HCT116 (cell line): ENCODE results near the gene TM9SF1. TPM values are rescaled to one million over a fixed set of nuclear protein-coding genes. Genes with fewer than 3 reads are reported as not detected.

ENCODE experiments used
- ATAC-seq: fragments of 200-7000 bp; cut with Tn5 transposase; 2 replicates; pipeline ENCODE4 v1.9.1; 2020; ENCODE audit warnings: mild to moderate bottlenecking, moderate library complexity
- BruUV-seq: library from RNA; stranded (reverse); fragments of 400-500 nt; replicated peaks from 2 replicates; lab custom pipeline; 2021; lab: Mats Ljungman, UMichigan
- CTCF ChIA-PET: fragments of 300-600 bp; sonication (Branson Sonifier 250); formaldehyde crosslinking; loops from one replicate; lab custom pipeline; 2021; ENCODE audit warnings: antibody characterized with exemption; lab: Charles Lee
- POLR2A ChIA-PET: fragments of 300-600, 350-600 bp; sonication (Branson Sonifier 250); formaldehyde crosslinking; loops from one replicate; lab custom pipeline; 2021; ENCODE audit warnings: antibody characterized with exemption; lab: Charles Lee
- RAD21 ChIA-PET, 2 experiments: fragments of 300-600 bp; sonication (Branson Sonifier 250); formaldehyde crosslinking; loops; one replicate each; lab custom pipeline; 2023; ENCODE audit warnings: low total read pairs in 2 of 2; ENCODE audit not compliant: uncharacterized antibody in 2 of 2, unreplicated experiment in 2 of 2, low non-redundant PET in 1 of 2; lab: Charles Lee
- DNase-seq: peaks from one replicate; pipeline ENCODE4 v3.0.0-alpha.2; 2010; ENCODE audit warnings: low read depth, low spot score
- H2AFZ ChIP-seq: fragments of 200-600 bp; shearing (Covaris generic), sonication (generic); 2 replicates; pipeline ENCODE4 v1.6.1; 2017; ENCODE audit warnings: low read depth, mixed run types, mixed read lengths, antibody characterized with exemption, low read length; ENCODE audit not compliant: poor library complexity, severe bottlenecking
- H3K27ac ChIP-seq: 2 replicates; pipeline ENCODE4 v1.5.1; 2012; ENCODE audit warnings: low read depth, low read length
- H3K27me3 ChIP-seq: fragments of 200-600 bp; sonication (generic); 2 replicates; pipeline ENCODE4 v1.6.1; 2016; ENCODE audit warnings: mixed run types, low read length, mixed read lengths; ENCODE audit not compliant: insufficient read depth
- H3K36me3 ChIP-seq, 2 experiments: fragments of 200-500 bp in 1 of 2; fragments of 200-600 bp in 1 of 2; sonication (Bioruptor generic) in 1 of 2; sonication (generic) in 1 of 2; 2 replicates each; pipeline versions ENCODE4 v1.5.1 to v1.6.1; 2014 to 2016; ENCODE audit warnings: low read length in 2 of 2, inconsistent platforms in 1 of 2, mixed read lengths in 1 of 2, mixed run types in 1 of 2; ENCODE audit not compliant: insufficient read depth in 2 of 2, control insufficient read depth in 1 of 2
- H3K4me1 ChIP-seq, 2 experiments: fragments of 200-600 bp in 1 of 2; sonication (generic) in 1 of 2; 2 replicates each; pipeline versions ENCODE4 v1.5.1 to v1.6.1; 2012 to 2017; ENCODE audit warnings: low read length in 2 of 2, inconsistent platforms in 1 of 2, mild to moderate bottlenecking in 1 of 2, mixed read lengths in 1 of 2, mixed run types in 1 of 2, moderate library complexity in 1 of 2; ENCODE audit not compliant: insufficient read depth in 2 of 2, control insufficient read depth in 1 of 2
- H3K4me2 ChIP-seq: fragments of 200-600 bp; sonication (generic); 2 replicates; pipeline ENCODE4 v1.6.1; 2017; ENCODE audit warnings: mixed run types, low read length, mixed read lengths
- H3K4me3 ChIP-seq, 2 experiments: fragments of 200-600 bp in 1 of 2; sonication (generic) in 1 of 2; replicated peaks in 1 of 2; 2 replicates each; pipeline ENCODE4 v1.5.1; 2011 to 2016; ENCODE audit warnings: low read length in 2 of 2, control low read depth in 1 of 2, low read depth in 1 of 2, mild to moderate bottlenecking in 1 of 2, mixed read lengths in 1 of 2, mixed run types in 1 of 2
- H3K79me2 ChIP-seq: fragments of 200-600 bp; sonication (generic); 2 replicates; pipeline ENCODE4 v1.6.1; 2017; ENCODE audit warnings: mild to moderate bottlenecking, mixed run types, low read length, moderate library complexity, mixed read lengths; ENCODE audit not compliant: insufficient read depth
- H3K9ac ChIP-seq: fragments of 200-600 bp; sonication (generic); 2 replicates; pipeline ENCODE4 v1.6.1; 2016; ENCODE audit warnings: low read length, mixed read lengths
- H3K9me2 ChIP-seq: fragments of 200-600 bp; sonication (generic), shearing (Covaris generic); 2 replicates; pipeline ENCODE4 v1.6.1; 2017; ENCODE audit warnings: mixed run types, mild to moderate bottlenecking, moderate library complexity; ENCODE audit not compliant: insufficient read depth
- H3K9me3 ChIP-seq, 2 experiments: fragments of 200-500 bp in 1 of 2; fragments of 200-600 bp in 1 of 2; sonication (Bioruptor generic) in 1 of 2; sonication (generic) in 1 of 2; 2 replicates each; pipeline ENCODE4 v1.6.1; 2014 to 2017; ENCODE audit warnings: low read length in 2 of 2, mixed read lengths in 2 of 2, inconsistent platforms in 1 of 2, low read depth in 1 of 2, mild to moderate bottlenecking in 1 of 2, mixed run types in 1 of 2, moderate library complexity in 1 of 2; ENCODE audit not compliant: control insufficient read depth in 1 of 2, insufficient read depth in 1 of 2
- H4K20me1 ChIP-seq: fragments of 200-600 bp; sonication (generic), shearing (Covaris generic); 2 replicates; pipeline ENCODE4 v1.6.1; 2017; ENCODE audit warnings: mixed run types, mild to moderate bottlenecking, moderate library complexity; ENCODE audit not compliant: insufficient read depth
- CBX3 ChIP-seq: IDR thresholded peaks from 2 replicates; pipeline ENCODE4 v1.6.1; 2012; ENCODE audit warnings: low read depth
- EZH2 ChIP-seq: fragments of 200-600 bp; sonication (generic); IDR thresholded peaks from 2 replicates; pipeline ENCODE4 v1.6.1; 2017; ENCODE audit warnings: antibody characterized with exemption, mixed run types
- EZH2phosphoT487 ChIP-seq: fragments of 200-600 bp; IDR thresholded peaks from 2 replicates; pipeline ENCODE4 v1.6.1; 2018; ENCODE audit warnings: antibody characterized with exemption, borderline replicate concordance
- FOSL1 ChIP-seq: IDR thresholded peaks from 2 replicates; pipeline ENCODE4 v1.6.1; 2012; ENCODE audit warnings: low read depth
- POLR2A ChIP-seq: IDR thresholded peaks from 2 replicates; pipeline ENCODE4 v1.7.0; 2011; ENCODE audit warnings: borderline replicate concordance; ENCODE audit not compliant: insufficient read depth, insufficient read length; ENCODE audit errors: extremely low read depth
- POLR2AphosphoS5 ChIP-seq: IDR thresholded peaks from 2 replicates; pipeline ENCODE4 v1.6.1; 2011; ENCODE audit warnings: mild to moderate bottlenecking, low read depth, low read length, moderate library complexity
- RAD21 ChIP-seq: IDR thresholded peaks from 2 replicates; pipeline ENCODE4 v1.6.1; 2012; ENCODE audit warnings: low read depth, mild to moderate bottlenecking
- REST ChIP-seq: IDR thresholded peaks from 2 replicates; pipeline ENCODE4 v1.6.1; 2012; ENCODE audit warnings: low read depth
- SIN3A ChIP-seq: IDR thresholded peaks from 2 replicates; pipeline ENCODE4 v1.6.1; 2012; ENCODE audit warnings: low read depth
- SP1 ChIP-seq: IDR thresholded peaks from 2 replicates; pipeline ENCODE4 v1.6.1; 2012; ENCODE audit warnings: low read depth
- YY1 ChIP-seq: IDR thresholded peaks from 2 replicates; pipeline ENCODE4 v1.6.1; 2011; ENCODE audit warnings: low read length, low read depth, moderate library complexity, mild to moderate bottlenecking; ENCODE audit not compliant: insufficient replicate concordance; ENCODE audit errors: extremely low read depth
- ZFX ChIP-seq: fragments of 450-650 bp; IDR thresholded peaks from 2 replicates; pipeline ENCODE4 v1.6.1; 2017
- intact Hi-C: fragments of 100-400 bp; cut with micrococcal nuclease; formaldehyde crosslinking; loops from 2 replicates; pipeline ENCODE4 v1.10.0; 2022
- total RNA-seq: library from RNA; stranded (reverse); gene quantifications from one replicate; pipeline ENCODE4 v1.2.1, GENCODE V29; 2021; ENCODE audit not compliant: unreplicated experiment
- TF ChIP-seq, protein P1 (sequence below): IDR thresholded peaks from 2 replicates; pipeline ENCODE4 v1.6.1; 2012
- TF ChIP-seq, protein P2 (sequence below): IDR thresholded peaks from 2 replicates; pipeline ENCODE4 v1.6.1; 2011; ENCODE audit warnings: mild to moderate bottlenecking, low read length, moderate library complexity; ENCODE audit not compliant: insufficient replicate concordance; ENCODE audit errors: extremely low read depth
- TF ChIP-seq, protein P3 (sequence below), 3 experiments: fragments of 200-600 bp in 1 of 3; sonication (generic) in 1 of 3; IDR thresholded peaks in 2 of 3; conservative IDR thresholded peaks in 1 of 3; 2 replicates each; pipeline ENCODE4 v1.5.1; 2012 to 2017; ENCODE audit warnings: low read depth in 2 of 3, low read length in 2 of 3, antibody characterized with exemption in 1 of 3, borderline replicate concordance in 1 of 3, control low read depth in 1 of 3, mild to moderate bottlenecking in 1 of 3, mixed read lengths in 1 of 3, mixed run types in 1 of 3, moderate library complexity in 1 of 3; ENCODE audit not compliant: insufficient read depth in 1 of 3

Gene TM9SF1
- total RNA-seq, 1 experiment from 2014 or later = 35.2 TPM

- Histone ChIP-seq H3K9ac (peak within 1 kb of the TSS; percentile 80), H3K9me2 (no peaks in the 10 kb centered on the region), H3K9me3 (no peaks in the 10 kb centered on the region), H3K4me1 (peaks cover 26 to 50% of the 10 kb centered on the region in 2 experiments), H3K4me3 (peak within 1 kb of the TSS; percentile 66 to 87), H3K27me3 (no peaks in the 10 kb centered on the region), H3K79me2 (peaks cover 62% of the 10 kb centered on the region), H3K36me3 (peaks cover 23 to 28% of the 10 kb centered on the region in 2 experiments), H3K27ac (peak within 1 kb of the TSS; percentile 91), H4K20me1 (no peaks in the 10 kb centered on the region), H3K4me2 (peak within 1 kb of the TSS; percentile 91), H2AFZ (no peak within 1 kb of the TSS)
- BruUV-seq = TSS peak; percentile 48
- RAD21 ChIA-PET = interaction anchor here in 1 of 2 experiments (1.2 kb wide), 1 partner anchor 27 kb away, joined by 10 read pairs; the partner anchor contains the start of genes DCAF11 and NRL
- TF ChIP-seq, protein P1, sequence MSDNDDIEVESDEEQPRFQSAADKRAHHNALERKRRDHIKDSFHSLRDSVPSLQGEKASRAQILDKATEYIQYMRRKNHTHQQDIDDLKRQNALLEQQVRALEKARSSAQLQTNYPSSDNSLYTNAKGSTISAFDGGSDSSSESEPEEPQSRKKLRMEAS = no peak
- TF ChIP-seq ZFX (peak; percentile 93), FOSL1 (no peak), REST (no peak), RAD21 (no peak), SIN3A (no peak), EZH2 (no peak), CBX3 (no peak), YY1 (peak; percentile 13), SP1 (no peak), POLR2AphosphoS5 (peak; percentile 92), POLR2A (peak; percentile 96), EZH2phosphoT487 (no peak)
- TF ChIP-seq, protein P2, sequence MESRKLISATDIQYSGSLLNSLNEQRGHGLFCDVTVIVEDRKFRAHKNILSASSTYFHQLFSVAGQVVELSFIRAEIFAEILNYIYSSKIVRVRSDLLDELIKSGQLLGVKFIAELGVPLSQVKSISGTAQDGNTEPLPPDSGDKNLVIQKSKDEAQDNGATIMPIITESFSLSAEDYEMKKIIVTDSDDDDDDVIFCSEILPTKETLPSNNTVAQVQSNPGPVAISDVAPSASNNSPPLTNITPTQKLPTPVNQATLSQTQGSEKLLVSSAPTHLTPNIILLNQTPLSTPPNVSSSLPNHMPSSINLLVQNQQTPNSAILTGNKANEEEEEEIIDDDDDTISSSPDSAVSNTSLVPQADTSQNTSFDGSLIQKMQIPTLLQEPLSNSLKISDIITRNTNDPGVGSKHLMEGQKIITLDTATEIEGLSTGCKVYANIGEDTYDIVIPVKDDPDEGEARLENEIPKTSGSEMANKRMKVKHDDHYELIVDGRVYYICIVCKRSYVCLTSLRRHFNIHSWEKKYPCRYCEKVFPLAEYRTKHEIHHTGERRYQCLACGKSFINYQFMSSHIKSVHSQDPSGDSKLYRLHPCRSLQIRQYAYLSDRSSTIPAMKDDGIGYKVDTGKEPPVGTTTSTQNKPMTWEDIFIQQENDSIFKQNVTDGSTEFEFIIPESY = no peak
- TF ChIP-seq, protein P3, sequence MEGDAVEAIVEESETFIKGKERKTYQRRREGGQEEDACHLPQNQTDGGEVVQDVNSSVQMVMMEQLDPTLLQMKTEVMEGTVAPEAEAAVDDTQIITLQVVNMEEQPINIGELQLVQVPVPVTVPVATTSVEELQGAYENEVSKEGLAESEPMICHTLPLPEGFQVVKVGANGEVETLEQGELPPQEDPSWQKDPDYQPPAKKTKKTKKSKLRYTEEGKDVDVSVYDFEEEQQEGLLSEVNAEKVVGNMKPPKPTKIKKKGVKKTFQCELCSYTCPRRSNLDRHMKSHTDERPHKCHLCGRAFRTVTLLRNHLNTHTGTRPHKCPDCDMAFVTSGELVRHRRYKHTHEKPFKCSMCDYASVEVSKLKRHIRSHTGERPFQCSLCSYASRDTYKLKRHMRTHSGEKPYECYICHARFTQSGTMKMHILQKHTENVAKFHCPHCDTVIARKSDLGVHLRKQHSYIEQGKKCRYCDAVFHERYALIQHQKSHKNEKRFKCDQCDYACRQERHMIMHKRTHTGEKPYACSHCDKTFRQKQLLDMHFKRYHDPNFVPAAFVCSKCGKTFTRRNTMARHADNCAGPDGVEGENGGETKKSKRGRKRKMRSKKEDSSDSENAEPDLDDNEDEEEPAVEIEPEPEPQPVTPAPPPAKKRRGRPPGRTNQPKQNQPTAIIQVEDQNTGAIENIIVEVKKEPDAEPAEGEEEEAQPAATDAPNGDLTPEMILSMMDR (IDR thresholded peaks at IDR 0.05 in 2 of 3, conservative IDR thresholded peaks at IDR 0.05 in 1 of 3; ENCODE audit: borderline replicate concordance in 1 of 3, insufficient read depth in 1 of 3, low read depth in 2 of 3, low read length in 2 of 3) = peak in 1 of 3 experiments; percentile 62; a peak in 3 of 6 replicates
- intact Hi-C loops = no loop called here
- POLR2A ChIA-PET = interaction anchor here (0.7 to 2.9 kb wide), 9 partner anchors 10 to 54 kb away, joined by 3 to 36 read pairs (median 4); partner anchors contain the start of genes DCAF11, IPO4, IRF9 and NRL
- peak; percentile 88 for ATAC-seq
- CTCF ChIA-PET = interaction anchor here (1.0 to 1.6 kb wide), 4 partner anchors 19 to 83 kb away, joined by 4 to 11 read pairs (median 8); partner anchors contain the start of genes DCAF11, IRF9 and NRL
- DNase-seq = peak; percentile 99
Measured at GRCh38 chr14:24141097-24141880, 54.0 kb downstream of the TM9SF1 start, which contains the start of gene EMC9. TSS of gene EMC9 (minus strand) at chr14:24141591. CDS start at chr14:24141304, 287 bp downstream.
